Common myeloid progenitor, CD34-positive (primary cell): Measurements from ENCODE around the gene EHD1.

Experiments
- CTCF ChIA-PET: fragments of 350-600 bp; sonication (Branson Sonifier 250); formaldehyde crosslinking; loops from one replicate; lab custom pipeline; 2021; ENCODE audit warnings: antibody characterized with exemption; lab: Charles Lee
- POLR2A ChIA-PET: fragments of 350-600 bp; sonication (Branson Sonifier 250); formaldehyde crosslinking; loops from one replicate; lab custom pipeline; 2021; ENCODE audit warnings: antibody characterized with exemption; lab: Charles Lee
- DNase-seq, 3 donors: peaks; one replicate each; pipeline versions ENCODE4 v3.0.0 to v3.0.0-alpha.2; 2013
- H3K27ac ChIP-seq, 2 experiments: 1 replicate in 1 of 2; 2 replicates in 1 of 2; pipeline ENCODE4 v1.7.0; 2013; ENCODE audit warnings: inconsistent platforms in 2 of 2, low read length in 2 of 2, mild to moderate bottlenecking in 2 of 2, low read depth in 1 of 2, moderate library complexity in 1 of 2; ENCODE audit not compliant: severe bottlenecking in 2 of 2, insufficient read depth in 1 of 2, poor library complexity in 1 of 2
- H3K27me3 ChIP-seq, 5 experiments: replicated peaks in 2 of 5; 1 replicate in 3 of 5; 2 replicates in 2 of 5; pipeline versions ENCODE4 v1.6.1 to v1.7.0; 2013; ENCODE audit warnings: low read length in 4 of 5, mild to moderate bottlenecking in 2 of 5, moderate library complexity in 2 of 5, inconsistent platforms in 1 of 5; ENCODE audit not compliant: insufficient read depth in 5 of 5, control insufficient read depth in 4 of 5
- H3K36me3 ChIP-seq, 4 experiments: 1 replicate in 2 of 4; 2 replicates in 2 of 4; pipeline versions ENCODE4 v1.6.1 to v1.7.0; 2013; ENCODE audit warnings: low read length in 3 of 4, control low read depth in 1 of 4, mild to moderate bottlenecking in 1 of 4; ENCODE audit not compliant: control insufficient read depth in 4 of 4, insufficient read depth in 4 of 4
- H3K4me1 ChIP-seq, 4 experiments: 1 replicate in 3 of 4; 2 replicates in 1 of 4; pipeline versions ENCODE4 v1.6.1 to v1.7.1; 2013; ENCODE audit warnings: low read length in 3 of 4, mild to moderate bottlenecking in 3 of 4, control low read depth in 1 of 4, inconsistent platforms in 1 of 4, moderate library complexity in 1 of 4; ENCODE audit not compliant: control insufficient read depth in 4 of 4, insufficient read depth in 4 of 4; ENCODE audit errors: control extremely low read depth in 1 of 4
- H3K4me3 ChIP-seq, 7 experiments: 1 replicate in 4 of 7; 2 replicates in 3 of 7; pipeline versions ENCODE4 v1.5.1 to v1.7.0; 2013; ENCODE audit warnings: mild to moderate bottlenecking in 7 of 7, low read length in 6 of 7, moderate library complexity in 6 of 7, inconsistent platforms in 2 of 7, low read depth in 2 of 7, control low read depth in 1 of 7; ENCODE audit not compliant: insufficient read depth in 4 of 7, control insufficient read depth in 1 of 7; ENCODE audit errors: extremely low read depth in 1 of 7
- H3K9me3 ChIP-seq, 5 experiments: 1 replicate in 4 of 5; 2 replicates in 1 of 5; pipeline versions ENCODE4 v1.6.1 to v1.7.1; 2013; ENCODE audit warnings: low read length in 4 of 5, mild to moderate bottlenecking in 2 of 5, inconsistent platforms in 1 of 5, low read depth in 1 of 5, moderate library complexity in 1 of 5; ENCODE audit not compliant: control insufficient read depth in 4 of 5, insufficient read depth in 2 of 5; ENCODE audit errors: control extremely low read depth in 1 of 5
- WGBS: methylation state at CpG from one replicate; pipeline ENCODE4 v1.1.5; 2013; ENCODE audit not compliant: insufficient coverage; 5-methylcytosine and 5-hydroxymethylcytosine counted together

Gene EHD1

GRCh38 chr11:64897381-64898075 lies 19.1 kb upstream of the EHD1 start:
- Histone ChIP-seq H3K4me3 (no peak overlapping the region), H3K36me3 (peaks cover 3 to 70% (median 37%) of the 10 kb centered on the region in 4 experiments)
- CTCF ChIA-PET: interaction anchor here (1.6 to 36.3 kb wide), 4 partner anchors 9 to 43 kb away, joined by 3 to 1071 read pairs (median 5); partner anchors contain the start of gene CDC42BPG

GRCh38 chr11:64896448-64897022 lies 18.1 kb upstream of the EHD1 start:
- 94% methylated on average over 10 of the region's 14 CpGs for WGBS
- Histone ChIP-seq H3K4me3 (no peak overlapping the region), H3K36me3 (peaks cover 3 to 62% (median 31%) of the 10 kb centered on the region in 4 experiments), H3K27me3 (no peaks in the 10 kb centered on the region), H3K27ac (no peak overlapping the region), H3K4me1 (peaks cover 0 to 20% (median 10%) of the 10 kb centered on the region in 4 experiments), H3K9me3 (no peaks in the 10 kb centered on the region)
- no peak for DNase-seq
- ChIA-PET POLR2A (no interaction called here), CTCF (interaction anchor here (0.6 to 36.3 kb wide), 6 partner anchors 8 to 87 kb away, joined by 3 to 1071 read pairs (median 3); partner anchors contain the start of gene CDC42BPG)

More at GRCh38 chr11:64897381-64898075, 19.1 kb upstream of the EHD1 start:
- Histone ChIP-seq H3K27me3 (no peaks in the 10 kb centered on the region), H3K9me3 (no peaks in the 10 kb centered on the region), H3K4me1 (peaks cover 0 to 16% (median 10%) of the 10 kb centered on the region in 4 experiments), H3K27ac (no peak overlapping the region)
- WGBS: 98% methylated on average over 14 of the region's 19 CpGs
- POLR2A ChIA-PET: no interaction called here
- no peak for DNase-seq

GRCh38 chr11:64894812-64895452 lies 16.5 kb upstream of the EHD1 start:
- POLR2A ChIA-PET: no interaction called here
- 89% methylated on average over 33 of the region's 39 CpGs for WGBS
- H3K9me3 ChIP-seq: no peaks in the 10 kb centered on the region
- H3K36me3 ChIP-seq: peaks cover 0 to 47% (median 21%) of the 10 kb centered on the region in 4 experiments
- CTCF ChIA-PET: interaction anchor here (0.7 to 36.3 kb wide), 12 partner anchors 8 to 113 kb away, joined by 3 to 1071 read pairs (median 4); partner anchors contain the start of genes CDC42BPG and EHD1
- DNase-seq: no peak
- H3K4me3 ChIP-seq: no peak overlapping the region
- H3K27me3 ChIP-seq: no peaks in the 10 kb centered on the region
- H3K4me1 ChIP-seq: peaks cover 0 to 20% (median 10%) of the 10 kb centered on the region in 4 experiments
- H3K27ac ChIP-seq: no peak overlapping the region

- WGBS: 38% methylated on average over 5 of the region's 14 CpGs
- Histone ChIP-seq H3K9me3 (no peaks in the 10 kb centered on the region), H3K36me3 (peaks cover 0 to 43% (median 18%) of the 10 kb centered on the region in 4 experiments), H3K4me3 (no peak overlapping the region), H3K27me3 (no peaks in the 10 kb centered on the region), H3K4me1 (peaks cover 0 to 22% (median 11%) of the 10 kb centered on the region in 4 experiments), H3K27ac (no peak overlapping the region)
- peak; percentile 81 to 88 (median 84) for DNase-seq
- ChIA-PET CTCF (interaction anchor here (0.7 to 36.3 kb wide), 15 partner anchors 7 to 112 kb away, joined by 3 to 1071 read pairs (median 4); partner anchors contain the start of genes CDC42BPG and EHD1), POLR2A (no interaction called here)
These were observed 15.8 kb upstream of the EHD1 start for GRCh38 chr11:64894070-64894811.

- no peaks in the 10 kb centered on the region for H3K27me3 ChIP-seq
- CTCF ChIA-PET: interaction anchor here (0.7 to 36.3 kb wide), 14 partner anchors 9 to 112 kb away, joined by 3 to 1071 read pairs (median 6); partner anchors contain the start of genes CDC42BPG and EHD1
- DNase-seq: no peak
- H3K9me3 ChIP-seq: no peaks in the 10 kb centered on the region
- H3K36me3 ChIP-seq: peaks cover 0 to 38% (median 14%) of the 10 kb centered on the region in 4 experiments
- H3K27ac ChIP-seq: no peak overlapping the region
- peaks cover 0 to 30% (median 15%) of the 10 kb centered on the region in 4 experiments for H3K4me1 ChIP-seq
- H3K4me3 ChIP-seq: no peak overlapping the region
- WGBS: 66% methylated on average over 21 of the region's 25 CpGs
- POLR2A ChIA-PET: no interaction called here
These were observed 15.0 kb upstream of the EHD1 start for GRCh38 chr11:64893194-64894069.

- peaks cover 0 to 32% (median 11%) of the 10 kb centered on the region in 4 experiments for H3K36me3 ChIP-seq
- WGBS: 94% methylated on average over 10 of the region's 10 CpGs
- H3K9me3 ChIP-seq: no peaks in the 10 kb centered on the region
- no peak overlapping the region for H3K27ac ChIP-seq
- ChIA-PET CTCF (interaction anchor here (0.6 to 36.3 kb wide), 7 partner anchors 9 to 375 kb away, joined by 3 to 1071 read pairs (median 9); partner anchors contain the start of genes CDC42BPG and EHD1), POLR2A (no interaction called here)
- no peak for DNase-seq
- H3K27me3 ChIP-seq: no peaks in the 10 kb centered on the region
- peaks cover 0 to 36% (median 20%) of the 10 kb centered on the region in 4 experiments for H3K4me1 ChIP-seq
- H3K4me3 ChIP-seq: no peak overlapping the region
These were observed 14.4 kb upstream of the EHD1 start for GRCh38 chr11:64892838-64893193.
